HG03565 (cell line): Measurements from ENCODE around the gene UTP4.
"Not testable (repeated sequence)": the region's sequence is repeated elsewhere in the genome, so short reads cannot be mapped to it uniquely, and the experiment has no call there.

ENCODE experiments used
- ATAC-seq: cut with Tn5 transposase; IDR thresholded peaks from one replicate; pipeline ENCODE4 v1.9.1; 2021; ENCODE audit warnings: mild to moderate bottlenecking, moderate library complexity; ENCODE audit not compliant: unreplicated experiment

Gene UTP4

DNA sequence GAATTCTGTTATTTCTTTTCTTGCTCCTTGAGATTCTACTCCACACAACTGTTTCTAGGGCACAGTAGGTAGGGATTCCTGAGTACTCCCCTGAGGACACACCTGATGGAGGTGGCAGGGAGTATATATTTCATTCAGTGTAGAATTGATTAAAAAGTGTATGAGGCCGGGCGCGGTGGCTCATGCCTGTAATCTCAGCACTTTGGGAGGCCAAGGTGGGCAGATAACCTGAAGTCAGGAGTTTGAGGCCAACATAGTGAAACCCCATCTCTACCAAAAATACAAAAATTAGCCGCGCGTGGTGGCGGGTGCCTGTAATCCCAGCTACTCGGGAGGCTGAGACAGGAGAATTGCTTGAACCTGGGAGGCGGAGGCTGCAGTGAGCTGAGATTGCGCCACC is 5.6 kb upstream of the UTP4 start:
- ATAC-seq, result not testable (repeated sequence)

DNA sequence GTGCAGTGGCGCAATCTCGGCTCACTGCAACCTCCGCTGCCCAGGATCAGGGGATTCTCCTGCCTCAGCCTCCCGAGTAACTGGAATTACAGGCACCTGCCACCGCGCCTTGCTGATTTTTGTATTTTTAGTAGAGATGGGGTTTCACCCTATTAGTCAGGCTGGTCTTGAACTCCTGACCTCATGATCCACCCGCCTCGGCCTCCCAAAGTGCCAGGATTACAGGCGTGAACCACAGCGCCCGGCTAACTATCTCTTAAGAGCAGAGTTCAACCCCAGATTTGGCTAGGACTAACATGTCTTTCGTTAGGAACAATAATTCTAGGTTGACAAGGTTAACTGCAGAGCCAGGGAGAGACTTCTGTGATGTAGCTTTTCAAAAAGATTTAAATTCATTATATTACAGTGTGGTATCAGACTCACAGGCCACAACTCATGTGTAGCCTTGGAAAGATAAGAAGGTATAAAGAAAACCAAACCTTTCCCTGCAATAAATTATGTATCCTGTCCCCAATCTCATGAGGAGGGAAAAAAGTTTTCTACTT is 4.4 kb upstream of the UTP4 start:
- ATAC-seq, result no peak

DNA sequence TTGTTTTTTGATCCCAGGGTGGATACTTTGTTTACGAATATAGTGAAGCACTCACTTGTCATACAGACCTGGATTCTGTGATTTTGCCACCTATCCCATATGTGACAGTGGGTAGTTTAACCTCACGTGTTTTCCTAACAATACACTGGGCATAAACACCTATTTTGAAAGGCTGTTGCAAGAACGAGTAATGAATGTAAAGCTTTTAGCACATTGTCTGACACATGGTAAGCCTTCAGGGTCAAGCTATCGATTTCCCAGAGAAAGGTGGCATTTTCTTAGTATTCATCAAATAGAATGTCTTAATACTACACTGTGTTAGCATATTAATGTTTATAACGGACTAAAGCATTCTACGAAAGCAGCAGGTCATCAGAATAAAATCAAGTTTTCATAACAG is 2.0 kb upstream of the UTP4 start:
- no peak for ATAC-seq

DNA sequence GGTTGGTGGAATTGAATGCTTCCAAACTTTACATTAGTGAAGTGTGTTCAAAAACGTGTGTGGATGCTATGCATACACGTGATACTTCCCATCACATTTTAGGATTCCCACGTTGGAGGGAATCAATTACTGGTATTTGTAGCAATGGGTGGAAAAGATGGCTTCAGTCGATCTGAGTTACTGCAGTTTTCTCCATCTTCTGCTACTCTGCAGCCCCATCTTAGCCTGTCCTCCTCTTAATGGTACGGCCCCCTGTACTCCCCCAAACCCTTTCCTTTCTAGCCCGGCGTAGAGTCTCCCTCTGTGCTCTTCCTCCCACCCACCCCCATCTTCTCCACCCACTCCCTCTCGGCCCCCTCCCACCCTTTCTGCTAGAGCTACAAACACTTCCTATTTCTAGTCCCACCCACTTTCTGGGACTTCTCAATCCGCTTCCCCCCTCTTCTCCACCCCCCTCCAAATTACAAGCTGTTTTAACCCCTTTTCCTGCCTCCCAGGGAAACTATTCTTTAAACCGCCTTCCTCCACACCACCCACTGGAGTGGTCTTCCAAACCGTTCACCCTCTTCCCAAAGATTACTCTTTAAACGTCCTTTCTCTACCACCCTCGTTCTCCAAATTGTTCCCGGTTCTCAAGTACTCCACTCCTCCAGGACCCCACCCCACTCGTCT is 1.1 kb upstream of the UTP4 start:
- no peak for ATAC-seq

DNA sequence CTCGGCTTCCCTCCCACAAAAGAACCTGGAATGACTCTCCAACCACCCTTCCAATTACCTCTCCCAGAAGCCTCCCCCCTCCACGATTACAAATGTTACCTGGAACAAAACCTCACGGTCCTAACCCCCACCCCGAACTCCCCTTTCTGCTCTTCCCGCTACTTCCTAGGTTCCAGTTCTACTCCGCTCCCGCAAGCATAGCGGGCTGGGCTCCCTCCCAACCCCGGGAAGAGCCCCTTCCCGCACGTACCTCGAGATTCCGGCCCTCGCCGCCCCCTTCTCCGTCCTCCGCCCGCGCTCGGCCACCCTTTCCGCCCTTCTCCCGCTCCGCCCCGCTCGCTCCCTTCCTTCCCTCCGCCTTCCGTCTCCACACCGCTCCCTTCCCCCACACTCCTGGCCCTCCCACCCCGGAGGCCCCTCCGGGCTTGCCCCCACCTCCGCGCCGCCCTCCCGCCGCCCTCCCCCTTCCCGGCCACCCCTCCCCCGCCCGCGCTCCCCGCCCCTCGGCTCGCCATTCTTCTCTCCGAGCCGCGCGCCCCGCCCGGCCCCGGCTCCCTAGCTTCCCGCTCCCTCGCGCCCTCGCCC is 518 bp upstream of the UTP4 start:
- peak; percentile 18 for ATAC-seq

DNA sequence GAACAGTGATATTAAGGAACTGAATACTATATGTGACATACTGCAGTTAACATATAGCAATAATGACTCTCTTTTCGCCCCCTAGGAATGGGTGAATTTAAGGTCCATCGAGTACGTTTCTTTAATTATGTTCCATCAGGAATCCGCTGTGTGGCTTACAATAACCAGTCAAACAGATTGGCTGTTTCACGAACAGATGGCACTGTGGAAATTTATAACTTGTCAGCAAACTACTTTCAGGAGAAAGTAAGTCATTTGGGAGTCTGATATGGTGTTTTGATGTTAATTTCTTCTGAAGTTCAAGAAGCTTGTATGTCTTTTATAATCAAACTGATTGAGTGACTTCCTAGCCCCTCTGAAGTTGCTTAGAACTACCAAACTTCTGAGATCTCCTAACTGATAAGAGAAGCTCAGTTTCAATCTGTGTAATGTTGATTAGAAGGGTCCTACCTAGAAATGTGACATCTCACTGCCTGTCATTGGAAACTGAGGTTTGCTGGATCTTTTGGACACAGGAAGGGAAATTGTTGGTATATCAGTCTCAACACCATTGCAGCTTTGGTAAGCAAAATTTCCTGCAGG is 1.0 kb downstream of the UTP4 start:
- ATAC-seq, result no peak

DNA sequence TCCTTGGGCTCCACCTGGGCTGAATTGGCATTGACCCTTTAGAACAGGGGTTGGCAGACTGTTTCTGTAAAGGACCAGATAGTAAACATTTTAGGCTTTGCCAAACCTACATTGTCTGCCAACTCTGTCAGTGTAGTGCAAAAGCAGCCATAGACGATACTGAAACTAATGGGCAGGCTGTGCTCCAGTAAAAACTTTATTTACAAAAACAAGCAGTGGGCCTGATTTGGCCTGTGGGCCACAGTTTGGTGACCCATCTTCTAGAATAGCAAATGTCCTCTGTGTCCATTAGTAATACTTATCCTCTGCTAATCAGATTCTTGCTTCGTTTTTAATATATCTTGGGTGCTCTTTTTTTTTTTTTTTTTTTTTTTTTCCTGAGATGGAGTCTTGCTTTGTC is 6.2 kb downstream of the UTP4 start:
- ATAC-seq, result no peak

DNA sequence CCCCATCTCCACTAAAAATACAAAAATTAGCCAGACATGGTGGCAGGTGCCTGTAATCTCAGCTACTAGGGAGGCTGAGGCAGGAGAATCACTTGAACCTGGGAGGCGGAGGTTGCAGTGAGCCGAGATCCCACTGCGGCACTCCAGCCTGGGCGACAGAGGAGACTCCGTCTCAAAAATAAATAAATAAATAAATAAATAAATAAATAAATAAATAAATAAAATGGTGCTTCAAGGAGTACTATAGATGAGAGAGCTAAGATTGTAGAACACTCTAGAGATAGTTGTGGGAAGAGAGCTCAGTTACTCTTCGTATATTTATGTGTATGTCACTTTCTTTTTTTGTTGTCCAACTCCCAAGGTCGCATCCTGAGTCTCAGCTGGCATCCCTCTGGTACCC is 7.0 kb downstream of the UTP4 start:
- not testable (repeated sequence) for ATAC-seq

DNA sequence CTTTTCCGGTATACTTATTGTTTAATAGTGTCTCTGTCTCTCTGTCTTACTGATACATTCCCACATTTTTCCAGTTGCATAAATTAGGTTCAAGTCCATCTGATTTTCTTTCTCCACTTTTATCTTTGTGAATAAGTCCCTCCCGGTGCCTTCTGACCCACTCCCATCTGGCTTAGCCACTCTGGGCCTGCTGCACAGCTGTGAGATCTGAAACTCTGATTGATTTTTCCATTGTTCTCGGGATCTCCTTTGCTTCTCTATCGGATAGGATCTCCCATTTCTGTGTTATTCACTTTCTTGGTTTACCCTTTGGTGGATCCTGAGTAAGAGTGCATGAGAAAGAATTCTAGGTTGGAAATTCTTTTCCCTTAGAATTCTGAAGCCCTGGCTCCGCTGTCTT is 8.6 kb downstream of the UTP4 start:
- ATAC-seq, result no peak

DNA sequence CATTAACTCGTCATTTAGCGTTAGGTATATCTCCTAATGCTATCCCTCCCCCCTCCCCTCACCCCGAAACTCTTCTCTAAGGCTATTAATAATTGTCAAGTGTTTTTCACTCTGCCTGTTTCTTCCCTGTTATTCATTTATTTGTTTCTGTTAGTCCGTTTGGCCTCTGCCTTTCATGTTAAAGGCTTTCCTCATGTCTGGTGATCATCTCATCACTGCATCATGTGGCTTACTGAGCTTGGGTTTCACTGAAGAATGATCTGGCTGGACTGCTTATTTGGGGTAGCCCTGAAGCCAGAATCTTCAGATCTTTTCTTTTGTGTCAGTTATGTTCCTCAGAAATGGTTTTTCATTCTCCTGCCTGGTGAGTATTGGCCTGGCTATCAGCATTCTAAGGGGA is 9.5 kb downstream of the UTP4 start:
- no peak for ATAC-seq

DNA sequence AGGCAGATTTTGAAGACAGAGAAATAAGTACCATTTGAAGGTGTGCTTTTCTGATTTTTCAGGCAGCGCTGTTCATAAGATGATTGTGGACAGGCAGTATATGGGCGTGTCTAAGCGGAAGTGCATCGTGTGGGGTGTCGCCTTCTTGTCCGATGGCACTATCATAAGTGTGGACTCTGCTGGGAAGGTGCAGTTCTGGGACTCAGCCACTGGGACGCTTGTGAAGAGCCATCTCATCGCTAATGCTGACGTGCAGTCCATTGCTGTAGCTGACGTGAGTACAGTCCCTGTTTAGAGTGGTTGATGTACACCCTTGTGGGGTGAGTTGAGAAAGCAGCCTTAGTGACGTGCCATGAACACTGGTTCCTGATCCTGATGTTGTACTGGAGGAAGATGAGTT is 10.7 kb downstream of the UTP4 start:
- no peak for ATAC-seq

DNA sequence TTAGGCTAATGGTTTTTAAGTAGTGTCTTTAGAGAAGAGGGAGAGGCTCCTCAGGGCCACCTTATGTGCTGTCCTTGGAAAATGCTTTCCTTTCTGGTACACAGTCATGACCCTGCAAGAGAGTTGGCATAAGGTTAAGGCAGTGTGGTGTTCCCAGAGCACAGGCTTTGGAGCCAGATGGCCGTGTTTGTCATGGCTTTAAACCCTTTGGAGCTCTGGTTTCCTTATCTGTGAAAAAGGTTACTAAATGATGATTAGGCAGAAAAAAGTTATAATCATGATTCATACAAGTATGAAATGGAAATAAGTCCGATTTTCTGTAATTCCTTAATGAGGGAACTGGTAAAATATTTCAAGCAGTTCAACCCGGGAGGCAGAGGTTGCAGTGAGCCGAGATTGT is 13.2 kb downstream of the UTP4 start:
- no peak for ATAC-seq

DNA sequence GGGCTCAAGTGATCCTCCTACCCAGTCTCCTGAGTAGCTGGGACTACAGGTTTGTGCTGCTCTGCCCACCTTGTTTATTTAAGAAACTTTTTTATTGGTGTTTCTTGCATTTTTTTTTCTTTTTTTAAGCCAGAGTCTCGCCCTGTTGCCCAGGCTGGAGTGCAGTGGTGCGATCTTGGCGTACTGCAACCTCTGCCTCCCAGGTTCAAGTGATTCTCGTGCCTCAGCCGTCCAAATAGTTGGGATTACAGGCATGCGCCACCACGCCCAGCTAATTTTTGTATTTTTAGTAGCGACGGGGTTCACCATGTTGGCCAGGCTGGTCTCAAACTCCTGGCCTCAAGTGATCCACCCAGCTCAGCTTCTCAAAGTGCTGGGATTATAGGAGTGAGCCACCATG is 17.2 kb downstream of the UTP4 start:
- not testable (repeated sequence) for ATAC-seq

DNA sequence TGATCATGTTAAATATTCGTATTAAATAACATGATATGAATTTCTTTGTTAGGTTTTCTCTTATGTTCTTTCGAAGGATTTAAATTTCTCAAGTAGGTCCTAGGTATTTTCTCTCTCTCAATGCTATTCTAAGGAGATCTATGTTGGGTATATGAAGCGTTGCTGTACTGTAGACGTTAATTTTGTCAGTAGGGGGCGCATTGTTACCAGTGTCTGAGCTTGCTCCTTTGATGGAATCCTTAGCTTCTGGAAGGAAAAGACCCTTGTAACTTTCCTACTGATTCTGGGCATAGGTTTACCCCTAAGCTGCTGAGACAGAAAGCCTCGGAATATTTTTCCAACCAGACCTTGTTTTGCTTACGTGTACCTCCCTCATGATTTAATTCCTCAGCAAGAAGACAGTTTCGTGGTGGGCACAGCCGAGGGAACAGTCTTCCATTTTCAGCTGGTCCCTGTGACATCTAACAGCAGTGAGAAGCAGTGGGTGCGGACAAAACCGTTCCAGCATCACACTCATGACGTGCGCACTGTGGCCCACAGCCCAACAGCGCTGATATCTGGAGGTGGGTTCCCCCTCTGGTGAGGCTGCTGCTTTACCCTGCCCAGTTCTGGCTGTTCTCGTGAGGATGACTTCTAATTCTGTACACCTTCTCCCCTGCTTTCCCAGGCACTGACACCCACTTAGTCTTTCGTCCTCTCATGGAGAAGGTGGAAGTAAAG is 17.9 kb downstream of the UTP4 start:
- no peak for ATAC-seq

DNA sequence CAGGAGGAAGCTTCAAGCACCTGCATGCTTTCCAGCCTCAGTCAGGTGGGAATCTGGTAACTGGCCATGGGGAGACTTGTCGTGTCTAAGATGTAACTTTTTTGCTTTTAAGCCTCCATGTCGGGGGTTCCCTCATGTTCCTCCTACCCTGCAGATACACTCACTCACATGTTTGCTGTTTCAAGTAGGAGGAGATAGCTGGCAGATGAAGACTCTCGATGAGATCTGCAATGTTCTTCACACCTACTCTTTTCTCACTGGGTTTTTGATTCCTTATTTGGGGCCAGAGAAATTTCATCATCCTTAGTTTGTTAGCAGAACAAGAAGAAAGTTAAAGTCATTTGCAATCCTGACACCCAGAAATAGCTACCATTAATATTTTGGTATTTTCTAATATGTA is 24.7 kb downstream of the UTP4 start:
- no peak for ATAC-seq

DNA sequence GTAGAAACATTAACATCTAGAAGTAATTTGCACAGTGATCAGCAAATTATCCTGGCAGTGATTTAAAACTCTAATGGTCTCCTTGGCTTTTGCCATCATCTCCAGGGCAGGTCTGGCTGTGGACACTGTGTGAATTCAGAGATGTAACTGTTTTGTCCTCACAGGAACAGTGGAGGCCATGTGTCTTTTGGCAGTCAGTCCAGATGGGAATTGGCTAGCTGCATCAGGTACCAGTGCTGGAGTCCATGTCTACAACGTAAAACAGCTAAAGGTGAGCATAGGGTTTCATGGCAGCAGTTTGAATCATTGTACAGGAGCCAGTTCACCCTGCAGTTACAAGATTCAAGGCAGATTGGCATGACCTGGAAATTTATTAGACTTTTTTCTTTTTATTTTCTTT is 27.7 kb downstream of the UTP4 start:
- no peak for ATAC-seq

DNA sequence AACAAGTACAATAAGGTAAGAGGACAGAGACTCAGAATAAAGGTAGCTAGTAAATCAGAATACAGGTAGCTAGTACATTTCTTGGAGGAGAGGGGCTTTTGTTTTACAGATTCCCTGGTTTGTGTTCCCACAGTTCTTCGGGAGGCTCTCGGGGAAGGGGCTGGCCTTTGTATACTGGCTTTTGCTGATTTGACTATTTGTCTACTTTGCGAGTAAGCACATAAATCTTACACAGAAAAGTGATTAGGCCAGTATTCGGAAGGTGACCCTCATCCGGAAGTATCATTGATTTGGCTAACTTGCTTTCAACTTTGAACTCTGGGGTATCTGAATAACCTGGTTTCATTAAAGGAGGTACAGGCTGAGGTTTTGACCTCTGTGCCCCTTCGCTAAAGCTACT is 33.1 kb downstream of the UTP4 start:
- ATAC-seq, result no peak

DNA sequence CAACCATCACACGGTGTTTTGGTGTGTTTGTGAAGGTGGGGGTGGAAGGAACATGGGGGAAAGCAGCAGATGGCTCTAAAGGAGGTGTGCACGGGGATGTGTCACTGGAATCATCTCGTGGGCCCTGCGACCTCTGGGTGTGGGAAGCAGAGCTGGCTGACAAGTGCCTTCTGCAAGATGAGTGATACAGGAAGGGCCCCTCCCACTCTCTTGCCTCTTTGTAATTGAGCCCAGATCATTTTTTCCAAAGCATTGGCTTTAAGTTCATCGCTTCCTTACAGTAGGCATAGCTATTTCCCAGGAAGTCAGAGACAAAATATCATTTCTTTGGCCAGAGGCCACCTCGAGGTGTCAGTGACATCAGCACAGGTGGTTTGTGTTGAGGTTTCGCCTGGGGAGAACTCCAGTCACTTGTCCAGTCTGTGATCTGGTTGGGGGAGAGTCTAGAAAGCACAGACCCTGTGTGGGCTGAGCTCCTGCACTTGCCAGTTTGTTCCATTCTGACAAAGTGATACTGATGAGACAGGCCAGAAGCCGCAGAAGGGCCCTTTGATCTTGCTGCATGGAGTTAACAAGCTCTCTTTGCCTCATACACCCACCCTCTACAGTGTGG is 33.9 kb downstream of the UTP4 start:
- no peak for ATAC-seq

DNA sequence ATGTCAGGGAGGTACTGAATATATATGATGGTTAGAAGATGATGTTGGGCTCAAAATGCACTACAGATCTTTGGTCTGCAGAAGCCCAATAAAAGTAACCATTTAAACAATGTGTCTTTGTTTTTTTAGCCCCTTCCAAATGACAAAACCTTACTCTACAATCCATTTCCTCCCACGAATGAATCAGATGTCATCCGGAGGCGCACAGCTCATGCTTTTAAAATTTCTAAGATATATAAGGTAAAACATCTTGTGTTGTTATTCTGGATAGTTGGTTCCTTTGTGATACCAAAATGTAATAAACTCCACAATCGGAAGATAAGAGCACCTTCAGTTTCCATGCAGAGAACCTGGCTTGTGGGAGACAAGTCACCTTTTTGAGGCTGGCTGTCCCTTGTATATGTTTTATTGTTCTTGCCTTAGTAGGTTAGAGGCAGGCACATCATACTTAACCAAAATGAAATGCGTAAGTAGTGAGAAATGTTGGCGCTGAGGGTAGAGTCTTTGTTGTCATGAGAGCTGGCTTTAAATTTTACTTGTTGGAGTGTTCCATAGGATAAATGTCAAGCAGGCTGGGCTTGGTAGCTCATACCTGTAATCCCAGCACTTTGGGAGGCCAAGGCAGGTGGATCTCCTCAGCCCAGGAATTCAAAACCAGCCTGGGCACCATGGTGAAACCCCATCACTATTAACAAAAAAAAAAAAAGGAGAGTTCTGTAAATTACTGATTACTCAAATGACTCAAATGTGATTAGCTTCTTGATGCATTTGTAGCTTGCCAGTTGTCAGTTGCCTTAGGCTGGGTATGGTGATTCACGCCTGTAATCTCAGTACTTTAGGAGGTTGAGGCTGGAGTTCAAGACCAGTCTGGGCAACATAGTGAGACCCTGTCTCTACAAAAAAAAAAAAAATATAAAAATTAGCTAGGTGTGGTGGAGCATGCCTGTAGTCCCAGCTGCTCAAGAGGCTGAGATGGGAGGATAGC is 34.8 kb downstream of the UTP4 start:
- no peak for ATAC-seq

DNA sequence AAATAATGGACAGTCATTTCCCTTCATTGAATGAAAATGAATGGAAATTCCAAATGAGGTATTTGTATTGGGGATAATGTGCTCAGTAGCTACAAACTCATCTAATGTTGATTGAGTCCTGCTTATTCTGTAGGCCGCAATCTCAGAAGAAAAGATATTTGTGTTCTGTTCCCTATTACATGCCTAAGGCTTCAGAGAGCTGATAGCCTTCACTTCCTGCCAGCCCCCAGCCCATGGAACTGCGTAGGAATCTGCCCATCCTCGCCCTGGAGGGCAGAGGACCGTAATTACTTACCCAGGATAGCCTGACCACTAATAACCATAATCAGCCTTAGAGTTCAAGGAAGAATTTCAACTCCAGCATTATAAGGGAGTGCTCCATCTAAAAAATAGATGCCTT is 36.6 kb downstream of the UTP4 start:
- no peak for ATAC-seq
